MM.1S (cell line): ENCODE data around the gene LOXL1.

Source experiments
- EZH2 ChIP-seq: fragments of 300-600 bp; sonication (generic); optimal IDR thresholded peaks from 2 replicates; pipeline ENCODE3; 2017; ENCODE audit warnings: low read depth, mild to moderate bottlenecking, antibody characterized with exemption, low read length, mixed read lengths
- TF ChIP-seq, protein P1 (sequence below): fragments of 300-600 bp; sonication (generic); IDR thresholded peaks from 2 replicates; pipeline ENCODE4 v1.5.1; 2016; ENCODE audit warnings: antibody characterized with exemption, low read length, mixed read lengths

DNA sequence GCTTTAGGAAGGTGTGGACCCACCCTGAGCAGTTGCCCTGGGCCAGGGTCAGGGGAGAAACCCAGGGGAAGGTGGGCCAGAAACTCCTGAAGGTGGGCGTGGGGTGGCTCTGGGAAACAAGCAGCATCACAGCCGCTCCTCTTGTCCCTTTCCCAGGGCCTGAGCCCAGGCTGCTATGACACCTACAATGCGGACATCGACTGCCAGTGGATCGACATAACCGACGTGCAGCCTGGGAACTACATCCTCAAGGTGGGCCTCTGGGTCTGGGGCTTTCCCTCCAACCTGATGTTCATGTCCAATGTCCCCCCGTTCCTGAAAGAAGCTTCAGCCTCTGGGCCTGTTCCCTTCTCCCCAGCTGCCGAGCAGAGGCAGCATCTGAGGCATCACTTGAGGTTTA is 21.4 kb downstream of the LOXL1 start:
- TF ChIP-seq, protein P1, sequence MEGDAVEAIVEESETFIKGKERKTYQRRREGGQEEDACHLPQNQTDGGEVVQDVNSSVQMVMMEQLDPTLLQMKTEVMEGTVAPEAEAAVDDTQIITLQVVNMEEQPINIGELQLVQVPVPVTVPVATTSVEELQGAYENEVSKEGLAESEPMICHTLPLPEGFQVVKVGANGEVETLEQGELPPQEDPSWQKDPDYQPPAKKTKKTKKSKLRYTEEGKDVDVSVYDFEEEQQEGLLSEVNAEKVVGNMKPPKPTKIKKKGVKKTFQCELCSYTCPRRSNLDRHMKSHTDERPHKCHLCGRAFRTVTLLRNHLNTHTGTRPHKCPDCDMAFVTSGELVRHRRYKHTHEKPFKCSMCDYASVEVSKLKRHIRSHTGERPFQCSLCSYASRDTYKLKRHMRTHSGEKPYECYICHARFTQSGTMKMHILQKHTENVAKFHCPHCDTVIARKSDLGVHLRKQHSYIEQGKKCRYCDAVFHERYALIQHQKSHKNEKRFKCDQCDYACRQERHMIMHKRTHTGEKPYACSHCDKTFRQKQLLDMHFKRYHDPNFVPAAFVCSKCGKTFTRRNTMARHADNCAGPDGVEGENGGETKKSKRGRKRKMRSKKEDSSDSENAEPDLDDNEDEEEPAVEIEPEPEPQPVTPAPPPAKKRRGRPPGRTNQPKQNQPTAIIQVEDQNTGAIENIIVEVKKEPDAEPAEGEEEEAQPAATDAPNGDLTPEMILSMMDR = no peak
- no peak for TF ChIP-seq EZH2
